Stimulated activated CD4-positive, alpha-beta T cell treated with anti-CD3 and anti-CD28 coated beads, Interleukin-12 subunit alpha, Interleukin-12 subunit beta, amount 100 ng/mL, for 48 hours (primary cell): ENCODE data around the gene ENPP6.
"Not testable (repeated sequence)": the region's sequence is repeated elsewhere in the genome, so short reads cannot be mapped to it uniquely, and the experiment has no call there.

Experiments used
- DNase-seq, 3 donors: peaks; one replicate each; pipeline ENCODE4 v3.0.0-alpha.2; 2020; ENCODE audit warnings: low read depth in 2 of 3, low spot score in 1 of 3

Gene ENPP6

DNA sequence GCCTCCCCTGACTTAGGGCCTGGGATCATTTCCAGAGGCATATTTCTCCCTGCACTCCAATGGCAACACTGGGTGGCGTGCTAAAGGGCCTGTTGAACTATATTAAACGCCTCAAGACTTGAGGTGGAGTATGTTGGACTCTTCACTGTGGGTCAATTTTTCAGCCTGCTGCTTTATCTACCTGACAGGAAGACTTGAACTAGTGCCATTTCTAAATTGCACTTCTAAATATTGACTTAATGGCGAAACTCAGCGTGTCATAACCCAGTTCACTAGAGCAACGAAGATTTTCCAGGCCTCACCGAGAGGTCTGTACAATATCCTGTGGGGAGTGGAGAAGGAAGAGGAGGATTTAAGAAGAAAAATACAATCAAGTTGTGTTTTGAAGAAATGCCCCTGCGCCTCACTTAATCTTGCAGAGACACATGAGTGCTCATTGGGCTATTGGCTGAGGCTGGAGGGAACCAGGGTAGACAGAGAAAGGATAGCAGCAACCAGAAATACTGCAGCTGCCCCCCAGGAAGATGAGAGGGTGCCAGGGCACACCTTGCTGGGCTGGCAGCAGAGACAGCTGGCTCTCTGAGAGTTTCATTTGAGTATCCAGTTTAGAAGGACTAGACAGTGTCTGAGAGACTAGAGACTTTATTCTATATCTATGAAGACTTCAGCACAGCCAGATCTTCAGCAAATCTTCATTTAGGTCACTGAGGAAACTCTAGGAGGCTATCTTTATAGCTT, 67.4 kb downstream of the ENPP6 start:
- no peak for DNase-seq

DNA sequence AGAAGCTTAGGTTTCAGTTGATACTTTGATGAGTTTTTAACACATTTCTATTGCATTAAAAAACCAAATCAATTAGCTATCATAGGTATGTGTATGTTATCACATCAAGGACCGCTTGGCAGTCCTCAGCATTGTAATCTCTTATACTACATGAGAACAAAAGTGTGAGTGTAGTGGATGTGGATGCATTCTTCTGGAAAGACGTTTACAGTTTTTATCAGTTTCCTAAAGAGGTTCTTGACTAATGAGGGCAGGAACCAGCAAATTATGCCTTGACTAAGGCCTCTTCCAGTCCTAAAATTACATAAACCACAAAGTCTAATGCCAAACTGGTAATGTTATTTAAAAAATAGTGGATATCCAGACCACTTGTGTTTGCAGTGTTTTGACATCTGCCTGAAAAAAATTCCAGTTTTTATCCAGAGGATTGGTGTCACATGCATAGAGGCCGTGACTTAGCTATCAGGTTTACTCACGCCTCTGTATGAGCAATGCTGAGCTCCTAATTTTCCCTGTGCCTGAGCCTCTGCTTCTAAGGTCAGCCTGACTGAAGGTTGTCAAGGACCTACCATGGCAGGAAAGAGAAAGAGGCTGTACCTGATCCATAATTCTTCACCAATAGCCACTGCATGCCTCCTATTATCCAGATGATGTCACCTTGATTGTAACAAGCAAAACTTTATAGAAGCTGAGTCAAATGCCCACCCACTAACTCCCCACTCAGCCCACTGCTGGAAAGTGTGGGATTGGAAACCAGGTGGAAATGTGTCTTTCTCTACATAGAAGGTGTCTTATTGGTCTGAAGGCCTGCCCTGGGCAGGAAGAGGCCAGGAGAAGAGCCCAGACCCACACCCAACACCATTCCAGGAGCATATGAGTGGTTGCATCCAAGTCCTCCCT, 68.7 kb downstream of the ENPP6 start:
- DNase-seq, result no peak

DNA sequence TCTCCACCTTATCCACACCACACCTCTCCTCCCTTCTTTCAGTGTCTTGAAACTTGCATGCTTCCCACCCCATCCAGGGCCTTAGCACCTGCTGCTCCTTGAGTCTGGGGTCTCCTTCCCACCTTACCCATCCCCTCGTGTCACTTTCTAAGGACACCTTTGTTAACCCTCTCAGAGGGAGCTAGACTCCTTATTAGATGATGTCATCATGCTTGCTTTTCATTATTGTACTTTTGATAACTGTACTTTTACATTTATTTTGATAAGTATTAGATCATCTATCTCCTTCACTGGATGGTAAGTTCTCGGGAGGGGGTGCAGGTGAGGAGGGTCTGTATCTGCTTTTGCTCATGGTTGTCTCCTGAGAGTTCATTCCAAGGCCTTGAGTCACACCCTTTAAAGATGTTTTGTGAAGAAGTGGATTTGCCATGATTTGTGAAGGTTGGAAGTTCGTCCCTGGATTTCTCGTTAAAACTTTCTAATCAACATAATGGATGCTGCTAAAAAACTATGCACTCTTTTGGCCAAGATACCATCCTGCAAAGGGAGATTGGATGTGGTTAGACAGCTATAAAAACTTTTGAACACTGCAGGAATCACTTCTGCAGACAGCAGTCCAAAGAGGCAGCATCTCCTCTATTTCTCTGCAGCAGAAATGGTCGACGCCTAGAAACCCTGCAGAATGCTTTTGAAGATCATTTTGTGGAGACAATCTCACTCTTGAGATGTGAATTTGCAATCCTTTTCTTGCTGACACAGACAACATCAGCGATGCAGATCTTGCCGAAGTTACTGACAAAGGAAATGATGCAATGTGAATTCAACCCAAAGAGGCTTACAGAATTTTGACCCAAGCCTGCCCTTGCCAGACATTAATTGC, 69.6 kb downstream of the ENPP6 start:
- DNase-seq, result no peak

DNA sequence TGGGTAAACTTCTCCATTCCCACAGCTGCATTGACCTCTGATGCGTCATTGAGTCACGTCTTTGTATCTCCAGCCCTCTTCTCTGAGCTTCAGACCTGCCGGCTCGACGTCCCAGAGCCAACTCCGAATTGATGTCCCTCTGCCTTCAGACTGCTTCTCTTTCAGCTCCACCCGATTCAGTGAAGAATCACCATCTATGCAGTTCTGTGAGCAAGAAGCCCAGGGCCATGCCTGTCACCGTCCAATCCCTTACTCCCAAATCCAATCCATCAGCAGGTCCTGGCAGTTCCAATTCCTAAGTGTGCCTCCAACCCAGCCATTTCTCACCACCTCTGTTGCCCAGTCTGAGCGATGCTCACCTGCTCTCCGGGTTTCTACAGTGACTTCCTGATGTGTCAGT, 70.7 kb downstream of the ENPP6 start:
- DNase-seq, result no peak

DNA sequence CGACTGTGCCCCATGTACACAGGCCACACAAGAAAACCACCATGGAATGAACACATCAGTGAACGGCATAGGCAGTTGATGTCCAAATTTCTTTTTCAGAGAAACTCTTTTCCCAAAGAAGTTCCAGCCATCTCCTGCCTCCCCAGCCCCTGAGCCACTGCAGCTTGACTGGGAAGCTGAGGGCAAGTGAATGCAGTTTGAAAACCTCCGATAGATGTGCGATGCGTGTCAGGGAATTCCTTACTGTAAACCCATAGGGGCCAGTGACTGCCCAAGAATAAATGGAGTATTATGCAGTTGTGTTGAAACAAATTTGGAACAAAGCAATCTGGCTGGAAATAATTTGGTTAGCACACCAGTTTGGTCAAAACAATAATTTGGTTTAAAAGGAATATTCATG, 72.1 kb downstream of the ENPP6 start:
- DNase-seq, result no peak

DNA sequence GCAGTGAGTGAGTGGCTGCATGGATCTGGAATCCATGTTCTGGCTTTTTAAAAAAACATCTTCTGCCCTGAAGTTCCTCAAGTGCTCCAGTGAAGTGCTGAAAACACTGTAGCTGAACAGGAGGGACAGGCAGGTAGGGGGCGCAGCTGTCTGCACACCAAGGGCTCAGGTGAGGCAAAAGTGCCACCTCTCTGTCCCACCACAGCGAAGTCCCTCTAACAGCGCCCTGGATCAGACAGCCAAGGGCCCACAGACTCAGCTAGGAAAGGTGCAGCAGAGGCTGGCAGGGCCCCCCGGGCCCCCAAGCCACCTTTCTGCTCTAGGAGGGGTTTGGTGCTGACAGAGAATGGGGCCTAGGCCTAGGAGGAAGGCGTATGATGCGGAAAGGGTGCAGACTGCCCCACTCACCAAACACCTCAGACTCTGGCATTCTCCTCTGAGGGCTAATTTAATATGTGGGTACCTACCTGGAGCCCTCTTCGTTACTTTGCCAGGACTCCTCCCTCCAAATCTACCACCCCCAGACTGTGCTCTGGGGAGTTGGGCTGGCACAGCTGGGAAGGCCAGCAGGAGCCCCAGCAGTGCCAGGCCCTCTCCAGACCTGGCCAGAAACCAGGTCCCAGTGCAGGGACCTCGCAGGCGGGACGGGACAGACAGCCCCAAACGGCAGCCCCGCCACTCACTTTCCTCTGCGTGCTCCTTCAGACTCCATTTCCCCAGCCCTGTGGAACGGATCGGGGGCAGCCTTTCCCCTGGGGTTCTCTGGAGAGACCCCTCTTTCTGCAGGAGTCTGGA, 73.7 kb downstream of the ENPP6 start:
- DNase-seq, result no peak

DNA sequence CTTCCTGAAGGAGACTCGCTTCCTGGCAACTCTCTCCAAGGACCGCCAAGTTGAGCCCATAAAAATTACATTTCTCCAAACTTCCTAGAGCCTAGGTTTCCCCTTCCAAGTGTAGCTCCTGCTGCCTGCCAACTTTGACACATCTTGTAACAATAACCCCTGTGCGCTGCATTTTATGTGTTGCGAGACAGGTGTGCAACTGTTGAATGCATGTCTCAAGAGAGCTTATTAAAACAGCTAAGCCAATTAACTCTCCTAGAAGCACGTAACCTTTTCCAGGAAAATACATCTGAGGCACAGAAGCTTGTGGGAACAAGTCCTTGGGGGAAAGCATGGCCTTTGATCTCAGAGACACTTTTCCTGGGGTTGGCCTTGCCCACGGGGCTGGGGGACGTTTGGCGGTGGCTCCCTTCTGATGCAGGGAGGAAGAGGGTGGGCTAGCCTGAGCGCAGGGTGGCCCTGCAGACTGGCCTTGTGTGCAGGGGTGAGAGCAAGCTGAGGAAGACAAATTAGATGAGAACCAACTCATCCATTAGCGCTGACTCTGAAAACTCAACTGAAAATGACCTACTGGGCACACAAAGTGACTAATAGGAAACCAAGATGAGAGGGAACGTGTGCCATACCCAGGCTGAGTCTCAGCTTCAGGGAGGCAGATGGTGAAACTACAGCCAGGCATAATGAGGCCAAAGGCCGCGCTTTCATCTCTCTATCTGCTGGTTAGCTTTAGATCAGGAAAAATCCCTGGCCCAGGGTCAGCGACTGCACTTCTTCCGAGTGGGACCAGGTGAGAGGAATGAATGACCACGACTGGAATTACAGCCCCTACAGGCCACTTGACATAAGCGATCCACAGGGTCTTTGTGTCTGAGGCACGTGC, 75.3 kb downstream of the ENPP6 start:
- no peak for DNase-seq

DNA sequence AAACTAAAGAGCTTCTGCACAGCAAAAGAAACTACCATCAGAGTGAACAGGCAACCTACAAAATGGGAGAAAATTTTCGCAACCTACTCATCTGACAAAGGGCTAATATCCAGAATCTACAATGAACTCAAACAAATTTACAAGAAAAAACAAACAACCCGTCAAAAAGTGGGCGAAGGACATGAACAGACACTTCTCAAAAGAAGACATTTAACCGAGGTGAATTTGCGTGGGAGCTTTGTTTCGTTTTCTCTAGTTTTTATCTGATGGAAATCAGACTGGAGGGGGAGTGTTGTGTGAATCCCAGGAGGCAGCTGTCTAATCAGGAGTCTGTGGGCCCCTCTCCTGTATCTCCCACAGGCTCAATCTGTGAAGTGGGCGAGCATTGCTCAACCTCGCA, 76.8 kb downstream of the ENPP6 start:
- not testable (repeated sequence) for DNase-seq

DNA sequence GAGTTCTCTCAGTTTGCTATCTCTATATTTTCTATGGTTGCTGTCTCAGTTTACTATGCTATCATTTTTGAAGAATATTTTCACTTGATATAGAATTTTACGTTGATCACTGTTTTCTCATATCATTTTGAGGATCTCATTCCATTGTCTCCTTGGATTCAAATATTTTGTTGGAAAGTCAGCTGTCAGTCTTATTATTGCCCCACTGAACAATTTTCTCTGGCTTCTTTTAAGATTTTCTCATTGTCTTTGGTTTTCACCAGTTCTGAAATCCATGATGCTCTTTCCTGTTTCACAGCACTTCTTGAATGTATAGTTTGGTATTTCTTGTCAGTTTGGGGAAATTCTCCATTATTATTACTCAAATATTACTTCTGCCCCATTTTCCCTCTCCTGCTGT, 81.1 kb downstream of the ENPP6 start:
- DNase-seq, result no peak

DNA sequence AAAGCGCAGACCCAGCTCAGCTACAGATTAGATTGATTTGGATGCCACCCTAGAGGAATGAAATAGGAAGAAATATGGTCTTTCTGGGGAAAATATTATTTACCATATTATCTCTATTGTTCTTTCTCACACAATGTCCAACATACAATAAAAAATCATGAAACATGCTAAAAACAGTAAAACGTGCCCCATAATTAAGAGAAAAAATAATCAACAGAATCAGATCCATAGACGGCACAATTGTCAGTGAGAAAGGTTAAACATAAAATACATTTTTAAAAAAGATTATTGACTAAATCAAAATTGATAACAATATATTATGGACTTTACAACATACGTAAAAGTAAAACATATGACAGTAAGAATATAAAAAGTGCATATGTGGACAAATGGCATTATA, 90.9 kb downstream of the ENPP6 start:
- DNase-seq, result no peak

DNA sequence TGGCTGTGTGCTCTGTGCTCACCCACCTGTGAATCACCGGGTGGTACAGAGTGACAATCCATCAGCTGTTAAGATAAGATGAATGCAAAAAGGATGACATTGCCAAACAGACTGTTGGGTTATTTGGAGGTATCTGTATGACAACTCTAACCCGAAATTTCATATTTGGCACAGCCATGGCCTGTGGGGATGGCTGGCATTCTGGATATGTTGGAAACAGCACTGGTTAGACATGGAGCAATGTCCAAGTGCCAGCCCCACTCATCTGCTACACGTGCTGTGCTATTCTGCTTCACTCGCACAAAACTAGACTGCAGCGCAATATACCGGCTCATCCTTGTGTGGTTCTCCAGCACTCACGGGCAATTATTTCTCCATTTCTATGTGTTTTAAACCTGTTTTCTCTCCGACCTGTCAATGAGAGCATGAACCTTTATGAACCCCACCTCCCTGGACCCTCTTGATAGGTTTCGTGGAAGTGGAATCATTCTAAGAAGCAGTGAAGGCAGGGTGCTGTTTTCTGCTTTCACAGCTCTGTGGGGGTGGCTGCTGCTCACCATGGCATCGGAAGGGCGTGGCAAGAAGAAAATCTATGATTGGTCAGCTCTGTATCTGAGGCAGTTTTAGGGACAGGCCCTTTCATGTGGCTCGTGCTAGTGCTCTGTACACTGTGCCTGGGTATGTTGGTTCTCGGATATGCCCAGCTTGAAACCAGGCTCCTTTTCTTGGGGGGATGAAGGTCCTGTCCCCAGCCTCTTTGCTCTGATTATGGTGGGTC, 94.9 kb downstream of the ENPP6 start:
- DNase-seq, result no peak

DNA sequence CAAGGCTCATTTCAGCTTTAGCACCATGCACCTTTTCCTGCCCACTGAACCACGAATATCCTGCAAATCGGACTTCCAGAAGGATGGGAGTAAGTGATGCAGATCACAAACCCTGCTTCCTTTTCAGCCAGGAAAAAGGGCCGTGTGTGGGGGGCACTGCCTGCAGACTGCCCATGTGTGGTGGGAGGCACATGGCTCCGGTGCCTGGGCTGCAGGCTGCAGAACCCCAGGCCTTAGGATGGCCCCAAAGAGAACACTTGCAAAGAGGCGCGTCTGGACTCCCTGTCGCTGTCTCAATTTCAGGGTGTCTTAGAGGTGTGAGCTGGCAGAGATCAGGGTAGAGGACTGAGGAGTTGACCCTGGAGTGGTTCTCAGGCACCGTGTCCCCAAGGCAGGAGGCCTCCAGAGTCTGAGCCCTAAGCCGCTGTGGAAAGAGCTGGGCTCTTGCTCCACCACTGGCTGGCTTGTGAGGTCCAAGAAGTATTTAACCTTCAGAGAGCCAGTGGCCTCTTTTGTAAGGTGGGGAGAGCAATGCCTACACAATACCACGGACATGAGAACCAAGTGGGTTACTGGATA, 97.0 kb downstream of the ENPP6 start:
- no peak for DNase-seq

DNA sequence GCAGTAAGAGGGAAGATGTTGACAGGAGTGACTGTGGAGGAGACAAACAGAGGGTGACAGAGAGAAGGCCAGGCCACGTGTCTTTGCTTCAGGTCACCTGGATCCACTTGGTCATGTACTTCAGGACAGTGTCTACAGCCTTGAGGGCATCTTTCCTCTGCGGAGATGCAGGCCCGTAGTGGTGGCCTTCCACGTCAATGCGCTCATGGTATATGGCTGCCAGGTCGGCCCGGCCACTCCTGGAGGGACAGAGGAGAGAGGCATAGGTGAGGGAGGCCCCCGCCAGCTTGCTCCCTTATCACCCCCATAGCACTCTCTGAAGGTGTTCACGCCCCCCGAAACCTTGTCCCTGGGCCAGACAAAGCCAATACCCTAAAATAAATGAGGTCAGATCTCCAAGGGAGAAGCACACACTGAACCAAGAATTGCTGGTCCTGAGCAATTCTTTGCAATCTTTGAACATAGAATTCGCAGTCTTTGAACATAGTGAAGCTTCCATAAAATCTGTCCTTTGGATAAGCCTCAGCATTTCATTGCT, 99.9 kb downstream of the ENPP6 start:
- no peak for DNase-seq

DNA sequence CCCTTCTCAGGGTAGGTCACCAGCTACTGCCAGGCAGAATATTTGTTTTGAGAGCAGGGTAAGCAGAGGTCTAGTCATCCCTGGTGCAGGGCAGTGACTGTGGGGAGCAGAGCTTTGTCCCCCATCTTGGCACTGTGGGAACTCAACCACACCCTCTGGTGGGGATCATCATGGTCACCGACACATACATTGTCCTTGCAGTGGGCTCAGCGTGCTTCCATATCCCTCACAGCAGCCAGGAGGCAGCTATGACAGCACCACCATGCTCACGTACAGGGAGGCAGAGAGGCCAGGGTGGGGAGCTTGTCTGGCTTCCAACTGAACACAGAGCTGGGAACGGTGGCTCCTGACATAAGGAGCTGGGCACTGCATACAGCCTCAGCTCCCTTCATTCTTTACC, 102.3 kb downstream of the ENPP6 start:
- DNase-seq, result no peak

DNA sequence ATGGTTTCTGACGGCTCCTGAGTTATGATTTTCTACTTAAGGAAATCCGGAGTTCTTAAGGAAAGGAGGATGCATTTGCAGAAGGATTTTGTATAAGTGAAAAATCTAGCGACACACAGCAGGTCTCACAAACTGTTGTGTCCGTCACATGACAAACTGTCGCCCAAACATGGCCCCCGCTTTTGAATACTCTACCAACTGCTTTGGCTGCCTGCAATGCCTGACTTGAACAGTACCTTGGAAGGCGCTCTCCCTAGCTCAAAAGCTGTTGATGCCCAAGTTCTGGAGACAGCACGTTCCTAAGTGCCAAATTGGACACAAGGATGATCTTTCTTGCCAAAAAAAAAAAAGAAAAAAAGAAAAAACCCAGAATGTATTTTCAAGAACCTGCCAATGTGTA, 103.2 kb downstream of the ENPP6 start:
- no peak for DNase-seq

DNA sequence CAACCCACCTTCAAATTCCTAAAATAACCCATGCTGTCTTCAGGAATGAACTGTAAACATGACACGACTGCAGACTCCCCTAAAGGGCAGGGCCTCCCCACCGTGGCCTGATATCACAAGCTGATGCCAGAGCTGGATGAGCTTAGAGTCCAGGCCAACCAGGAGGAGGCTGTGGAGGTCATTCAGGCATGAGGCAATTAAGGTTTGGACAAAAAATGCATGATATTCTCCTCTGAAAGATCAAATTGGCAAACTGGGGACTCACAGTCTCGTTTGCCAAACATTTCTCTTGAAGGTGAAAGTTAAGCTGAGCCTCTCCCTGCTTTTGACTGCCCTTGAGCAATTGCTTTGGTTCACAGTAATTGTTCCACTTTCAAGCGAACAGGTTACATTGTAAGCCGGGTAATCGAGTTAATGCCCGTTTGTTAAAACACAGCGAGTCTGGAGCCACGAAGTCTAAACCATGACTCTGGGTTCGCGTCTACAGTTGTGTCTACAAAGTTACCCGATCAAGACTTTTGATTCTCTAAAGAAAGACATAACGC, 105.6 kb downstream of the ENPP6 start:
- no peak for DNase-seq

DNA sequence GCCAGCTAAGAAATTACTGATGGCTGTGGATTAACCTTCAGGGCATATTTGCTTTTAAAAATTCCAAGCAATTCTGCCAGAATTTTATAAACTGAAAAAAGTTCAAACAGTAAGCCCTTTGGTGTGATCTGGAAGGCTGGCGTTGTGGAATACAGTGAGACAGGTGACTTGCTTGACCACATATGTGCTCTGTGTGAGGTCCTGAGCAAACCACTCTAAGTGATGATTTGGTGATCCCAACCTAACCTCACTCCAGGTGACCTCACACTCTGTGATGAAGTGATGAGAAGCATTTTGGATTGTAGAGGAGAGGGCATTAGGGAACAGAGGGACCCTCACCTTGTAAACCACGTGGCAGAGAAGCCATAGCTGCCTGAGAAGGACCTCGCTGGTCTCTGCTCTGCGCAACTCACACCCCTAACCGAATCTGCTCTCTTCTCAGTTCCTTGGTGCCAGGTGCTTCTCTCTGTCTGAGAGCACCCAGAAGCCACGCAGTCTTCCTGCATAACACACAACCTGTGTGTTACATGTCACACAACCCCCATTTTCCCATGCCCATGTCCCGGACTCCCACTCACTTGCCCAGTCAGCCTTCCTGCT, 106.3 kb downstream of the ENPP6 start:
- no peak for DNase-seq
